Activated CD8-positive, alpha-beta memory T cell treated with anti-CD3 and anti-CD28 coated beads for 24 hours (primary cell): ENCODE measurements around the gene ZFYVE27.

Experiments used
- DNase-seq: peaks from one replicate; pipeline ENCODE4 v3.0.0-alpha.2; 2020

ZFYVE27 gene

DNA sequence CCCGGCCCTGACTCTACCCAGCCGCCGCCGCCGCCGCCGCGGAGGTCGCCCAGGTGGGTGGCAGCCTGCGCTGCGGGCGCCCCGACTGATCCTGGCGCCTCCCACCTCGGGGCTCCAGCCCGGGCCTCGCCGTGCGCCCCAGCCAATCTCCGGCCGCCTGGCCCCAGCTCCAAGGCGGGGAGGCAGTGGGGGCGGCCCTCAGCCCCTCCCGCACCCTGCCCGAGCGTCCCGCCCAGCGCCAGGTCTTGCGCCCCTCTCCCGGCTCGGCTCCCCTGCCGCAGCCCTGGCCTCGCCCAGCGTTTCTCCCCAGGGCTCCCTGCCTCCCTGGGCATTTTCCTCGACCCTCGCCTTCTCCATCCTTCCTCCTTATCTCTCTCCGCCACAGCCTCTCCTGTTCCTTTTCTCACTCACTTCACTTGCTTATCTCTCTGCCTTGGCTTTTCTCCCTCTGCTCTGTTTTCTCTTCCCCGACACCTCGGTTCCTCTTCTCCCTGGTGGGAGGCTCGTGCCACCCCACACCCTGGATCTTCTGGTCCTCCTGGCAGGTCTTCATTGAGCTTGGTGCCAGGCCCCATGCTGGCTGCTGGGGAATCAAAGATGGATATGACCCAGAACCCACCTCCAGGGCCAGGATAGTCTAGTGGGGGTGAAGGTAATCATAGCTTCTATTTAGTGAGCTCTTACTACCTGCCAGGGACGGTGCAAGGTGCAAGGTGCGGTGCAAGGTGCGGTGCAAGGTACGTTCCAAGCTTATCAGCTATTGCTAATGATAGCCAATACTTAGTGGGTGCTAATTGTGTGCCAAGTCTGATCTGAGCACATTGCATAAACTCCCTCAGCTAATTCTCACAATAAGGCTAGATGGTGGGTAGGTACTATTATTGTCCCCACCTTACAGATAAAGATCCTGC is 35.2 kb downstream of the ZFYVE27 start, which contains the start of gene SFRP5:
TSS of gene SFRP5 (minus strand) at position 87 of the 911 bp plus-strand sequence. CDS start 166 bp downstream, outside the sequence.
- DNase-seq = no peak

DNA sequence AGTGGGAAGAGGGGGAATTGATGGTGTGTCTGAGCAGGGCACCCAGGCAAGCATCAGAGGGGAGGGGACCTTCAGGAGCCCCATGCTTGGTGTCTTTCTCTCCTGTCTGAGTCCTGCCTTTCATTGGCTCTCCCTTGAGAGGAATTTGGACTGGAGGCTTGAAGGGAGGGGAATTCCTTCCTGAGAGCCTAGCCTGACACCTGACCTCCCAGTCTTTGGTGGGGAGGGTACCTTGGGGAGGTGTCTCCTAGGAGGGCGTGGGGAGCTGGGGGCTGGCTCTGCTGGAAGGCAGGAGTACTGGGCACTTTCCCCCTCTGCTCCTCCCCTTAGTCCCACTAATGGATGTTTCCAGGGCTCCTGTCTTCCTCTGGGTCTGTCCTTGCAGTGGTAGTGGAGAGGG is 36.2 kb downstream of the ZFYVE27 start:
- no peak for DNase-seq

DNA sequence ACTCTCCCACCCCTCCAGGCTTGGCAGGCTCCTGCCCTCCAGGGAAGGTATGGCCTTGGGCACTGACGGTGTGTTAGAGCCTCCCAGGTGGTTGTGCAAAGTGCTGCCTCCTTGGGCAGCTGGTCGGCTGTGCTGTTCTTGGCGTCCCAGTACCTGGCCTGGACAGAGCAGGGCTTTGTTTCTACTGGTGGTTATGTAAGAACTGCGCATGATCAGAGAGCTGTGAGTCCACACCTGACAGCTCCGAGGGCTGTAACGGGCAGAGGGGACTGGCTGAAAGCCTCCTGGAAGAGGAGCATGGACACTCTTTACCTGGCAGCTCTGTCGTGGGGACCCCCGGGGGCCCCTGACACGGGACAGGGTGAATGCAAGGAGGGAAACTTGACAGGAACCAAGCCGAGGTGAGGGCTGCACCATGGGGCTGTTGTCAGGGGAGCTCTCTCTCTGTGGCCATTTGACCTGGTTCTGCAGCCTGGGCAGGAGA is 37.9 kb downstream of the ZFYVE27 start:
- no peak for DNase-seq

DNA sequence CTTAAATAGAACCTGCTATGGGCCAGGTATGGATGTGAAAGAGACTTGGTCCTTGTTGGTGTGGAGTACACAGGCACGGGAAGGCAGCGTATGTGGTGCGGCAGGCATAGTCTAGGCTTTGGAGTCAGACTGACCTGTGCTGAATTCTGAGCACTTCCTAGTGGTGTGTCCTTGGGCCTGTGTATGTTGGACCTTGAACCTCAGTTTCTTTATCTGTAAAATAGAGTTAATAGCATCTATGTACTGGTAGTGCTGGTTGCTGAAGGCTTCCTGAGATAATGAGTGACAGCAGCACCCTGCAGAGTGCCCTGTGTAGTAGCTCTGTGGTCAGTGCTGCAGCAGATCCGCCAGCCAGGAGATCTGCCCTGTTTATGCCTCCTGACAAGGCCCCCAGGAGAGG is 40.2 kb downstream of the ZFYVE27 start:
- DNase-seq = no peak

DNA sequence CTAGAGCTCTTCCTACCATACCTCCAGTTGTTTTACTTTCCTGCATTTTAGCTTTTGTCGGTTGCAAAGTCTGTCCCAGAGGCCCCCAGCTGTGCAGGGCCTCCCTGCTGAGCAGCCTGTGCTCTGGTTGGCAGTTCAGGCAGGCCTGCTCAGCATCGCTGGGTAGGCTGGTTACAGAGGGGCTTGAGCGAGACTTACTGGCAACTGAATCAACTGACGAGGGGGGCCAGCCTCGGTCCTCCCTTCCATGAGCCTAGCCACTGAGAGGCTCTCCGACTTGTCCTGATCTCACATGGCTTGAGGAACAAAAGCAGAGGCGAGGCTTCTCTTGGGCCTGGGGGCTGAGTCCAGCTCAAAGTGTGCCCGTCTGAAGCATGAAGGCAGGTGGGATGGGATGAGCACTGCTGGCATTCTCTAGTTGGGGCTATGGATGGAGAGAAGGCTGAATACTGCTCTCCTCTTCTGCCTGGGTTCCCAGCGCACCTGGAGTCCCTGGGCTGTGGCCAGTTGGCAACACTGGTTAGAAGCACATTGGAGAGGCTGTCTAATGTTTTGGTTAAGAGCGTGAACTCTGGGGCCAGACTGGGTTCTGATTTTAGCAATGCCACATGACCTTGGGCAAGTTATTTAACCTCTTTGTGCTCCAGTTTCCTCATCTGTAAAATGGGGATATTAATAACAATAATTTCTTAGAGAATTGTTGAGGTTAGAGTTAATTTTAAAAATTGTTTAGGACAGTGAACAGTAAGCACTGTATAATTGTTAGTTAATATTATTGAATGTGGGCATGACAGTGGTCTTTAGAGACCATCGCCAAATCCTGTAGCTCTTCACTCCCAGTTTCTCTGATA is 41.7 kb downstream of the ZFYVE27 start:
- no peak for DNase-seq

DNA sequence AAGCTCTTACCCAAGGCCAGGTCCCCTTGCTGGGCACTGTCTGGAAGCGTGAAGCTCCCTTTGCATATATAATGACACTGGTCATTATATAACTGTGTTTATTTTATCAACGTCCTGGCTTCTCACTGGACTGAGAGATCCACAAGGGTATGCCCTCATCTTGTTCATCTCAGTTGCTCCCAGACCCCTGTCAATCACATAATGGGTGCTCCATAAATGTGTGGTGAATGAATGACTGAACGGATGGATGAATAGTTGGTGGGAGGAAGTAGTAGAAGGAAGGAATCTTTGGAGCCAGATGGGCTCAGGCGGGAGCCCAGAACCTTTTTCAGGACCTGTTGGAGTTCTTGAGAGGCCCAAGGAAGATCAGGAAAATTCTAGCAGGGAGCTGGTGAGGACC is 42.6 kb downstream of the ZFYVE27 start:
- no peak for DNase-seq

DNA sequence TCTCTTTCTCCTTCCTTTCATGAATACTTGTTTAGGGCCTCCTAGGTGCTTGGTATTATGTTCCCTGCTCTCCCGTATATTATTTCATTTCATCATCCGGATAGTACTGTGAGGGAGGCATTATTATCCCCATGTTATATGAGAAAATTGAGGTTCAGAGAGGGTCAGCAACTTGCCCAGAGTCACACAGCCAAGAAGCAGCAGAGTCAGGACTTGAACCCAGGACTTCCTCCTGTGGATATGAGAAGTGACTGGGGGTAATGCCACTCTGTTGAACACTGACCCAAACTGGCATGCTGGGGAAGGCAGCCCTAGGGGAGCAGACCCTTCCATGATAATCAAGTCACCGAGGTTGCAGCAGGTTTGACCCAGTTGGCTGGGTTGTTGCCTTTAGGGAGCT is 43.0 kb downstream of the ZFYVE27 start:
- DNase-seq = no peak

DNA sequence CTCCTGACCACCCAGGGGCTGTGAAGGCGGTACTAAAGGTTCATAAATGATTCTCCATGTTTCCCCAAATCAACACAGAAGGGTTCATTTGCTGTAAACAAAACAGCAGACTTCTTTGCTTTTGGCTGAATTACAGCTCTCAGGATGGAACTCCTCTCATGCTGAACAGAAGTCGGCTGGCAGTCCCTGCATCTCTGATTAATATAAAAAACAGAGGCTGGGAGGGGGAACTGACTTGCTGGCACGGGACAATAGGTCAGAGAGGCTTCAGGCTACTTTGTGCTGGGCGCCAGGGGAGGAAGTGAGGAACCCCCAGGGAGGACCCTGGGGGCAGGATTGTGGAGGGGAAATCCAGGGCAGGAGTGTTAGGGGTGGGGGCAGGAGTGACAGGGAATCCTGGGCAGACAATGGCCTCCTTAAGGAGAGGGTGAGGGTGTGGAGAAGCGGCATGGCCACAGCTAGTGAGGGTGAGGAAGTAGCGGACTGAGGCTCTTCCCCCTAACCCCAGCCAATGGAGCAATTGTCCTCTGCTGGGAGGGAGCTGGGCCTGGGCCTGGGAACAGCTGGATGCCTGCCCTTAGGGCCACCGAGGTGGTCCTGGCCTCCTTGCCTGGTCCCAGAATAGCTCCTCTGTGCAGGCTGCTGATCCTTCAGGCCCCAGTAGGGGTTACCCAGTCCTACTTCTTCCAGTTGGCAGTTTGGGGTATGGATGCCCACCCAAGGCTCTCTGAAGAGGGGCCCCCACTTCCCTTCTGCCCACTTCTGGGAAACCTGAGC is 44.1 kb downstream of the ZFYVE27 start:
- no peak for DNase-seq

DNA sequence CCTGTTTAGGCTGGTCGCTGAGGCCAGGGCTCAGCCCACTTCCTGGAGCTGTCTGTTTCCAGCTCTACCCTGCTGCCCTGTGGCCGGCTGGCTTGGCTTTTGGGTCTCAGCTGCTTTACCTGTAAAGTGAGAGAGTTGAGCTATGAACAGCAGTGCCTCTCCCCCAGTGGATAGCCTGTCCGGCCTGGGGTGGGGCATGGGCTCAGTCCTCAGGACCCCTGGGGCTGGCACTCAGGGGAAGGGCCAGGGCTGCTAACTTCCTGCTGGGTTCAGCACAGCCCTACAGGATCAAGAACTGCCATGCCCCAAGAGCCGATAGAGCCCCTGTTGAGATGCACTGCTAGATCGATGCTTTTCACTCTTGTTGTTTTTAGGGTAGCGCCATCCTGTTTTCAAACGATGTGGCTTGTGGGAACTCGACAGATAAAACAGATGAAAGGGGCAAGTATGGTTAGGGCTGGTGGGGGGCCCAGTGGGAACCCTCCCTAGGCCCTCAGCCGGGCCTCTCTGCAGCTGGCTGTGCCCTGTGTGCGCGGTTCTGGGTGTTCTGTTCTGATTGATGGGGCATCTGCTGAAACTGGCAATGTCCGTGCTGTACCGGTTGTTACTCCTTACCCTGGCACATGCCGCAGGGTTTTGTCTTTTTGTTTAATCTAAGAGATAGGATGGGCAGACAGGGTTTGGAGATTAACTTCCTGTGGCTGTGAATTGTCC is 44.8 kb downstream of the ZFYVE27 start:
- peak; percentile 70 for DNase-seq

DNA sequence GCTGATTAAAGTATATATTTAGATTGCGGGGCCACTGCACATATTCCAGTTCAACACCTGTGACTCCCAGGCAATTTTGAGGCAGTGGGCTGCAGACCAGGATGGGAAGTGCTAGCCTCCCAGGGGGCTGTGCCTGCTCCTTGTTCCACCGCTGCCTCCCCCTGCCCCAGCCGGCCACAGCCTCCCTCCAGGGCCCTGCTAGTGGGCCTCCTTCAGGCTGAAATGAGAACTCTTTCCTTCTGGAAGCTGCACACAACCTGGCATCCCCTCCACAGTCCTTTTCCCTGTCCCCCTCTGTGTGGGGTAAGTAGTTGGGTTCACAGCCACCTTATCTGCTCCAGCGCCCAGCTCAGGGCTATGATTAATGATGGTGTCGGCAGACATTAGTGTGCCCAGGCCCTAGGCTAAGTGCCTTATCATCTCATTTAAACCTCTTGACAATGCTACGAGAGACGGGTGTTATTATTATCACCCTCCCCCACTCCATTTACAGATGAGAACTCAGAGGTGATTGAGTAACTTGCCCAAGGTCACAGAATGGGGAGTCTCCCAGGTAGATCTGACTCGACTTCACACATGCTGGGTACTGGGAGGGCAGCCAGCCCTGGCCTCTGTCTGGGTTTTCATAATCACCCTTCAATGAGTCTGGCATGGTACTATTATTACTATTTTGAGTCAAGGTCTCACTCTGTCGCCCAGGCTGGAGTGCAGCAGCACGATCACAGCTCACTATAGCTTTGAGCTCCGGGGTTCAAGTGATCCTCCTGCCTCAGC is 45.7 kb downstream of the ZFYVE27 start:
- no peak for DNase-seq

DNA sequence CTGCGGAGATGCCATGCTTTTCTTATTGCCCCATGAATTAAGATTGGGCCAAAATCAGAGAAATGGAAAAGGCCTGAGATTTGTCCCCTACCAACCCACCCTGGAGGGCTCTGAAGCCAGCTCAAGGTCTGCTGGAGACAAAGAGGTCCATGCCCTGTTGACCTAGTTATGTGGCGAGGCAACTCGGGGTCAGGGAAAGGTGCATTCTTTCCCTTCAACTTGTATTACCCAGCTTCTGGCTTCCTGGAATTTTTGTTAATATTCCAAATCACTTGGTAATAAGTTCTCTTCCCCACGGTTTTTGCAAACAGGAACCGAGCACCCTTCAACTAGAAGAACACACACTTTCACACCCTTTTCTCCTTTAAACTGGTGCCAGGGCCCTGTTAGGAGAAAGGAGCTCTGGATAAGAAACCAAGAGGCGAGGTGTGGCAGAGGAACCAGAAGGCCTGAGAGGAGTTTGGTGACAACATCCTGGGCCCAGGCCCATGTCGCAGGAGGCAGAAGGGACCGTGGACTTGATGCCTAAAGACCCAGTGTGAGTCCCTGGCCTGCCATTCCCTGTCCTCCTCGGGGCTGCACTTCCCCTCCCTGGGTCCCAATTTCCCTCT is 47.4 kb downstream of the ZFYVE27 start:
- DNase-seq = no peak

DNA sequence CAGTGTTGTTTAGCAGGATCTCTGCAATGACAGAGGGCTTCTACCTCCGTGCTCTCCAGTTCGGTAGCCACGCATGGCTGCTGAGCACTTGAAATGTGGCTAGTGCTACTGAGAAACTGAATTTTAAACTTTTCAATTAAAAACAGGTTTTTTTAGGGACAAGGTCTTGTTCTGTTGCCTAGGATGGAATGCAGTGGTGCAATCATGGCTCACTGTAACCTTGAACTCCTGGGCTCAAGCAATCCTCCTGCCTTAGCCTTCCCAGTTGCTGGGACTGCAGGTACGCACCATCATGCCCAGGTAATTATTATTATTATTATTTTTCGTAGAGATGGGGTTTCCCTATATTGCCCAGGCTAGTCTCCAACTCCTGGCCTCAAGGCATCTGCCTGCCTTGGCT is 48.3 kb downstream of the ZFYVE27 start:
- no peak for DNase-seq

DNA sequence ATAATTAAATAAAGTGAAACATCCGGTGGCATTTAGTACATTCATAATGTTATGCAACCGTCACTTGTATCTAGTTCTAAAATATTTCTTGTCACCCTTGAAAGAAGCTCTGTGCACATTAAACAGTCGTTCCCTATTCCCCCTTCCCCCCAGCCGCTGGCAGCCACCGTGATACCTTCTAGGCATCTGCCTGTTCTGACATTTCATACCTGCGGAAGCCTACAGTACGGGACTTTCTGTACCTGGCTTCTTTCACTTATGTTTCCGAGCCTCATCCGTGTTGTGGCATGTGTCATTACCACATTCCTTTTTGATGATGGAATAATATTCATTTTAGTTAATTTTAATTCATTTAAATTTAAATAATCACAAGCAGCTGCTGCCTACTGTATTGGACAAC is 48.8 kb downstream of the ZFYVE27 start:
- no peak for DNase-seq

DNA sequence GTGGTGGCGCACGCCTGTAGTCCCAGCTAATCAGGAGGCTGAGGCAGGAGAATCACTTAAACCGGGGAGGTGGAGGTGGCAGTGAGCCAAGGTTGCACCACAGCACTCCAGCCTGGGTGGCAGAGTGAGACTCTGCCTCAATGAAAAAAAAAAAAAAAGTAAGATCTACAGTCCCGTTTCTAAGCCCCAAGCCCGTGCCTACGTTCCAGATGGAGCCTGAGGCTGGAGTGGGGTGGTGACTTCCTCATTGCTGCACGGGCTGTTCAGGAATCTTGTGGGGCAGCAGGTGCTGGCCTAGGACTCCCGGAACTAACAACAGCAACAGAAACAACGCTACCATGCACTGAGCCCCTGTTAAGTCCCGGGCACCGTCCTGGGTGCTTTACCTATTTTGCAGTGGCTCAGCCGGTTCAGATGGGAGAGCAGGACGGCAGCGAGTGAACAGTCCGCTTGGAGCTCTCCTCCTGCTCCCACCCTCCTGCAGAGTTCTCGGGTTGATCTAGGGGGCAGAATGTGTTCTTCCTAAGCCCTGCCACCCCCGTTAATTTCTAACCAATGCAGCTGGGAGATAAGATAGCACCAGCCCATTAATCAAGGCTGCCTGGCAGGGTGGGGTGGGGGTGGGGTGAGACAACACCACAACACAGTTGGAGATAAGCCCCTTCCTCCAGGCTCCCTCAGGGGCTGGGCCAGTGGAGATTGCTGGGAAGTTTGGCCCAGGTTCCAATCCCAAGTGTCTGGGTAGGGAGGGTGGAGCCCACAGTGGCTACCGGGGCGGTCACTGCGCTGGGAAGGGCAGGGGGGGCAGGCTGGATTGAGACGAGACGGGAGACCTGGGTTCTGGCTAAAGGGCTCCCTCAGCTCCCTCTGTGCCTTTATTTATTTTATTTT is 51.9 kb downstream of the ZFYVE27 start:
- DNase-seq = no peak

DNA sequence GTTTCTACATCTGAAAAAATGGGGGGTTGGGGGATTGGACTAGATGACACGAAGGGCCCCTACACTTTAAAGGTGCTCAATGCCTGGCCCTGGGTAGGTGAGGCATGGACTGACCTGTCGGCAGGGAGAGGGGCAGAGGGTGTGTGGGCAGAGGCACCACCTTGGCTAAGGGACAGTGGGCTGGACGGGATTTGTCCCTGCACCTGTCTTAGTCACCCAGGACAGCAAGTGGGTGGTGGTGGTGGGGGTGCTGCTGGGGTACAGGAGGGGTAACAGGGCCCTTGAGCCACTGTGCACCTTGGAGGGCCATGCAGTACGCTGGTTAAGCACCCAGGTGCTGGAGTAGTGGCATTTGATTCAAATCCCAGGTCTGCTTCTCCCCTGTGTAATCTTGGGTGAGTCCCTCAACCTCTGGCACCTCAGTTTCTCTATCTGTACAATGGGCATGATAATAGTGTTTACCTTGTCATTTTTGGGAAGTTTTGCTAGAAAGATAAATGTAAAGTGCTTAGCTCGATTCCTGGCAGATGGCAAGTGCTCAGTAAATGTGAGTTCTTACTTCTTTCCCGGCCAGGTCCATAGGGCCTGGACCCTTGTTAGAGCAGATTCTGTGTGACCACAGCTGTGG is 53.0 kb downstream of the ZFYVE27 start:
- DNase-seq = no peak

DNA sequence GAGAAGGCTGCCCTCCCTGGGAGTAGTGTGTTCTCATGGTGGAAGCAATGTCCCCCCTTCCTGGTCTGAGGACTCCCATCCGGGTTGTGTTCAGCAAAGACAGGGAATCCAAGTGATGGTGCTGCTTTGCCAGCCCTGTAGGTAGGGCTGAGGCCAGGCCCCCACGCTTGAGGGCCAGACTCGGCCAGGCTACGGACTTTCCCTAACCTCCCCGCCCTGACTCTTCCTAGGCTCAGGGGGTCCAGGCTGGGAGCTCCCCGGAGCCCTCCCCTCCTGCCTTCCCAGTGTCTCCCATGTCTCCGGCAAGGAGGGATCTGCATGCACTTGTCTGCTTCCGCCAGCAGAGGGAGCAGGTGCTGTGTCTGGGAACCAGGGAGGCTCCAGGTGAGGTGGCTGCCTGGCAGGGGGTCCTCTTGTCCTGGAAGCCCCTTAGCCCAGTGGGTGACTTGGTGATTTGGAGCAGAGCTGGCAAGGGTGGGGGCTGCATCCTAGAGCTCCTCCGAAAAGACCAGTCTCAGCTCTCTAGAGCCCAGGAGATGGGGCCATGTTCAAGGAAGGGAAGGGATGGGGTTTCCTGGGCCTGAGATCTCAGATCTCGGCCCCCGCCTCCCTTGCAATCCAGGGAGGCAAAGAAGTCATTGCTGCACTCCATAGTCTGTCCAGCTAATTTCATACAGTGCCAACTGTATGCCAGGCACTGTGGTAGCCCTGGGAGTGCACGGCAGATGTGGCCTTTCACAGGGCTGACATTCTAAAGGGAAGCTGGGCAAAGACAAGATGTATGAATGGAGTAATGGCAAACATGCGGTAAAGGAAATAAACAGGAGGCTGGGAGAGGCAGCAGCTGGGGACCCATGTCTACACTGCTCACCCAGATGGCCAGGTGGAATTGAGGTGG is 55.1 kb downstream of the ZFYVE27 start:
- peak; percentile 89 for DNase-seq

DNA sequence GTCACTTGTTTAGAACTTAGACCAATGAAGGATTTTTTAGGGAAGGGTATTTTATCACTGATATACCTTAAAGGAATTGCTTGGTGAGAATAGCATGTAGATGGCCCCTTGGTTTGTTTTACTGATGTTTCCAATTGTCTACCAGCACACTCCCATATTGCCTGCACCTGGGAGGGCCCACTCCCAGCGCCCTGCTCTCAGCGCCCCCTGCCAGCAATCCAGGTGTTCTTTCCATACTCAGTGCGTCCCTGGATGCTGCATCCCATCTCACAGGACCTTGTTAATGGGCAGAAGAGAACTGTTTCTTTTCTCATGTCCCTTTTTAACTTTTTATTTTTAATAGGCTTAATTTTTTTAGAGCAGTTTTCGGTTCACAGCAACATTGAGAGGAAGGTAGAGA is 59.0 kb downstream of the ZFYVE27 start:
- no peak for DNase-seq

DNA sequence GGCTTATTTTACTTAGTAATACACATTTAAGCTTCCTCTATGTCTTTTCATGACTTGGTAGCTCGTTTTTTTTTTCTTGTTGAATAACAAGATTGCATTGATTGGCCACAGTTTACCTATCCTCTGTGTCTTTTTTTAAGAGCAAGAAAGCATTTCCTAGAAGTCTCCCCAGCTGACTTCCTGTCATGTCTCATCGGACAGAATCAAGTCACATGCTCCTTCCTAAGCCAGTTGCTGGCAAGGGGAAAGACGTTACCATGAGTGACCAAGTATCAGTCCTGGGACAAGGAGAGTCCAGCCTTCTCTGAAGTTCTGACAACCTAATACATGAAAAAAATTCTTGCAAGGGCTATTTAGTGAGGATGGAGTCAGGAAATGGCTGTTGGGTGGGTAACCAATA is 59.7 kb downstream of the ZFYVE27 start:
- DNase-seq = peak; percentile 60
